Measurements from ENCODE around the gene CNTNAP1.

The CNTNAP1 gene

DNA sequence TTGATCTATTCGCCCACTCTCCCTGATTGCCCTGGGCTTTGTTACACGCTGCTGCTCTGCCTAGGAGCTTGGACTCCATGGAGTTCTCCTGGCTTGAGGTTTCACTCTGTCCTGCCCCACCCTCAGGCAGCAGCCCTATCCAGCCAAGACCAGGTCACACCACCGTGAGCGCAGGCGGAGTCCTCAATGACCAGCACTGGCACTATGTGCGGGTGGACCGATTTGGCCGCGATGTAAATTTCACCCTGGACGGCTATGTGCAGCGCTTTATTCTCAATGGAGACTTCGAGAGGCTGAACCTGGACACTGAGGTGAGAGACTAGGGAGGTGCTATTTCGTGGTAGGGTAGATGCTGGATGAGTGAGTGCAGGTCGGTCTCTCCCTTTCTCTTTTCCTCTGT, 3.5 kb downstream of the CNTNAP1 start:
- no peak for DNase-seq (ENCODE audit: low spot score)

- no peak for DNase-seq (ENCODE audit: low spot score)
Measured at GRCh38 chr17:42686520-42687128, 4.3 kb downstream of the CNTNAP1 start.

GRCh38 chr17:42687707-42688320, 5.5 kb downstream of the CNTNAP1 start:
- no peak for DNase-seq (ENCODE audit: low spot score)

DNA sequence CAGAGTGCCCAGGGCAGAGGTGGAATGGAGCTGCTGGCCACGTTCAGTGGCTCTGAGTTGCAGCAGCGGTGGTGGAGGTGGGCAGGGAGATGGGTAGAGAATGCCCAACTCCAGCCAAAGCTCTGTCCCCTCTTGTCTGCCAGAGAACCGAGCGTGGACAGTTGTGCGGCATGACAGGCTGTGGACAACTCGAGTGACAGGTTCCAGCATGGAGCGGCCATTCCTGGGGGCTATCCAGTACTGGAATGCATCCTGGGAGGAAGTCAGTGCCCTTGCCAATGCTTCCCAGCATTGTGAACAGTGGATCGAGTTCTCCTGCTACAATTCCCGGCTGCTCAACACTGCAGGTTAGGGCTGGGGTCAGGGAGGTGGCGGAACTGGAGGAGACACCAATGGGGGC, 8.3 kb downstream of the CNTNAP1 start:
- DNase-seq (ENCODE audit: low spot score), result no peak

DNA sequence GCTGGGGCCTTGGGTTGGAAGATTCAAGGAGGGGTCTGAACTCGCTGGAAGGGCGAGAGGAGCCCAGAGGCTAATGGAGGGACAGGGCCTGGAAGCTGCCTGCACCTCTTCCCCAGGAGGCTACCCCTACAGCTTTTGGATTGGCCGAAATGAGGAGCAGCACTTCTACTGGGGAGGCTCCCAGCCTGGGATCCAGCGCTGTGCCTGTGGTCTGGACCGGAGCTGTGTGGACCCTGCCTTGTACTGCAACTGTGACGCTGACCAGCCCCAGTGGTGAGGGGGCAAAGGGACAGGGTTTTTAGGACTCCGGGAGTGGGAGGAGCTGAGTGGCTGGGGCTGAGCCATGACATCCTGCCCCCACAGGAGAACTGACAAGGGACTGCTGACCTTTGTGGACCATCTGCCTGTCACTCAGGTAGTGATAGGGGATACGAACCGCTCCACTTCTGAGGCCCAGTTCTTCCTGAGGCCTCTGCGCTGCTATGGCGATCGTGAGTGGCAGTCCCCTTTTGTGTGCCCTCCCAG, 8.8 kb downstream of the CNTNAP1 start:
- no peak for DNase-seq (ENCODE audit: low spot score)

DNA sequence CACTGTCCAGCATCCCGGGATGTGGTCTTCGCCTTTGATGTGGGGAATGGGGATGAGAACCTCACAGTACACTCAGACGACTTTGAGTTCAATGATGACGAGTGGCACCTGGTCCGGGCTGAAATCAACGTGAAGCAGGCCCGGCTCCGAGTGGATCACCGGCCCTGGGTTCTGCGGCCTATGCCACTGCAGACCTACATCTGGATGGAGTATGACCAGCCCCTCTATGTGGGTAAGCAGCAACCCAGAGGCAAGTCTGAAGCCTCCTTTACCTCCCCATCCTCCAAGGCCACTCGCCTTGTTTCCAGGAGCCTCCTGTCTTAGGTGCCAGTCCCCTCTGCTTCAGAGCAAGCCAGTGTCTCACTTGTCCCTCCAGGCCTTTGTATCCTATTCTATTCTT, 10.2 kb downstream of the CNTNAP1 start:
- DNase-seq (ENCODE audit: low spot score), result no peak

DNA sequence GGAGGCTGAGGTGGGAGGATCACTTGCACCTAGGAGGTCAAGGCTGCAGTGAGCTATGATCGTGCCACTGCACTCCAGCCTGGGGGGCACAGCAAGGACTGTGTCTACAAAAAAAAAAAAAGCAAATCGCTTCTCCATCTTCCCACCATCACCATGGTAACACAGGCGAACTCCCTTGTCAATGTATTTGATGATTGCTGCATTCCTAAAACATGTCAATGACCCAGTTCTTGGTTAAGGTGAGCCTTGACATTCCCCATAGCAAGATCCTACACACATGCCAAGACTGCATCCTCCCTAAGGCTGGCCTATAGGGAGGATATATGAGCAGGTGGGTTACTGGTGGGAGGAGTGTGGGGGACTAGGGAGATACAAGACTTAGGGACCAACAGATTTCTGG, 12.2 kb downstream of the CNTNAP1 start:
- no peak for DNase-seq (ENCODE audit: low spot score)

GRCh38 chr17:42695500-42695899, 13.2 kb downstream of the CNTNAP1 start:
- no peak for DNase-seq (ENCODE audit: low spot score)

DNA sequence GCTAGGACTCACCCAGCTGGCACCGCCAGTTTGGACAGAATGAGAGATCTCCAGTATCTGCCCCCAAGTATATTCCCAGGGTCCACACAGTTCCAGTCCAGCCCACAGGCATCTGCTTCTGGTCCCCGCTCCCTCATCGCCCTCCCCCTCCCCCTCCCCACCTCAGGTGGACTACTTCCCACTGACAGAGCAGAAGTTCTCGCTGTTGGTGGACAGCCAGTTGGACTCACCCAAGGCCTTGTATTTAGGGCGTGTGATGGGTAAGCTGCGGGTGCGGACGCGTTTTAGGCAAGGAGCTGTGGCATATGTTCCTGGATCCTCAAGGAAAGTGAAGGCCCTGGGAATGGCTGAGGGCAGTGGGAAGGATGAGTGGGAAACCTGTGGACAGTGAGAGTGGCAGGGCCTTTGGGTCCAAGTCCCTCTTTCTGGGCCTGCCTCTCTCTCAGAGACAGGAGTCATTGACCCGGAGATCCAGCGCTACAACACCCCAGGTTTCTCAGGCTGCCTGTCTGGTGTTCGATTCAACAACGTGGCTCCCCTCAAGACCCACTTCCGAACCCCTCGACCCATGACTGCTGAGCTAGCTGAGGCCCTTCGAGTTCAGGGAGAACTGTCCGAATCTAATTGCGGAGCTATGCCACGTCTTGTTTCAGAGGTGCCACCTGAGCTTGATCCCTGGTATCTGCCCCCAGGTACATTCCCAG, 14.9 kb downstream of the CNTNAP1 start:
- DNase-seq (ENCODE audit: low spot score), result no peak

- no peak for DNase-seq (ENCODE audit: low spot score)
Measured at GRCh38 chr17:42698736-42699414, 16.5 kb downstream of the CNTNAP1 start.

- no peak for DNase-seq (ENCODE audit: low spot score)
Measured at GRCh38 chr17:42699415-42699740, 17.0 kb downstream of the CNTNAP1 start.

DNA sequence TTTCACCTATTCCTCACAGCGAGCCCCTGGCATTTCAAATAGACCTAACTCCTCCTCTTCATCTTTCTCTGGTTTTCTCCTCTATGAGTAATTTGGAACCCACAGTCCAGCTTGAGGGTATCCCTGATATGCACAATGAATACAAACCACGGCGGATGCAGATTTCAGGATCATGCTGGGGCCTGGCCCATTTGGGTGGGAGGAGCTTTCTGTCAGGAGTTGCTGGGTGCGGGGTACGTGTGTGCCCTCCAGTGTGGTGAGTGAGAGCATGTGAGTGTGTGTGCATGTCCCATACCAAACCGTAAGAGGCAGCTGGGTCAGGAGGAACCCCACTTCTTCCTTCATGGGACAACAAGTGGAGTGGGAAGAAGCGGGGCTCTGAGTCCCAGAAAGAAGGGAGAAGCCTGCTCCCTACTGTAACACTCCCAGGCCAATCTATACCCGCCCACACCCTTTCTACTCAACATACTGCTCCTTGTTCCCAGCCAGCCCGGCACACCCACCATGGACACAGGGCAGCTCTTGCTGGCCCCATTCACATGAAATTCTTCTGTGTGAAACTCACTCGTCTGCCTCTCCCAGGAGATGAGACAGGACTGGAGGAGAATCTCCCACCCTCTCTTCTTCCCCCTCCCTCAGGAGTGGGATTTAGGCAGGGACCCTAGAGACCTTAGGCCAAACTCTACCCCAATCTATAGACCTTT, 18.4 kb downstream of the CNTNAP1 start:
- no peak for DNase-seq (ENCODE audit: low spot score)

DNA sequence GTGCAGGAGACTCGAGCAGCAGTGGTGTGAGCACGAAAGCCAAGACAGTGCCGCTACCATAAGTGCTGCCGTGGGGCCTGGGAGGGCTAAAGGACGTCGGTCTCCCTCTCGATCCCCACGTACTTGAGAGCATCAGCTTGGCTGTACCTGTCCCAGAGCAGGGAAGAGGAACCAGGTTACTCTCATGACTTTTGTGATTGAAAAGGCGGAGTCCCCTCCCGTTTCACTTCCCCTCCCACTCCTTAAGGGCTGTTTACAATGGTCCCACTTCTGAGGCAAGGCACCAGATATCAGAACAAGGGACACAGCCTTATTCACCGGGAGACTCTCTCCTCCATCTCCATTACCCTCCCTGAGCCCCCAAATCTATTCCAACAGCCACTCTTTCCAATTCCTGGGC, 20.1 kb downstream of the CNTNAP1 start:
- no peak for DNase-seq (ENCODE audit: low spot score)

- no peak for DNase-seq (ENCODE audit: low spot score)
Measured at GRCh38 chr17:42704490-42704836, 22.1 kb downstream of the CNTNAP1 start.

- no peak for DNase-seq (ENCODE audit: low spot score)
Measured at GRCh38 chr17:42704837-42705494, 22.6 kb downstream of the CNTNAP1 start.

DNA sequence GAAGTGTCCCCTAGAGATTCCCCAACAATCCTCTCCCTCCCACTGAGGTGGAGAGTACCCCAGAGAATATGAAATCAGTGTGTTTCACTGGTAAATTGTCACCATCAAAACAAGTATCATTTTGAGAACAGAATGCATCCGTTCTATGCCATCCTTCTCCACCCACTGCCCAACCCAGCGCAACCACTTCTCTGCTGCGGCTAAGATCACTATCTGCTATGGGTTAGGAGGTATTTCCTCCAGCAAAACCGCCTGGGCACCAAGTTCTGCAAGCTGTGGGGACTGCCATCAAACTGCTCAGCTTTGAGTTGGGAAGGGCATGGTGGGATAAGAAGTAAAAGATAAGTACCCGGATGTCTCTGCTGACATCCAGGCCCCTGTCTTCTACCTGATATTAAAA, 24.4 kb downstream of the CNTNAP1 start:
- DNase-seq (ENCODE audit: low spot score), result peak; percentile 48

GRCh38 chr17:42708588-42708987, 26.3 kb downstream of the CNTNAP1 start:
- no peak for DNase-seq (ENCODE audit: low spot score)

- no peak for DNase-seq (ENCODE audit: low spot score)
Measured at GRCh38 chr17:42709561-42709960, 27.2 kb downstream of the CNTNAP1 start.

DNA sequence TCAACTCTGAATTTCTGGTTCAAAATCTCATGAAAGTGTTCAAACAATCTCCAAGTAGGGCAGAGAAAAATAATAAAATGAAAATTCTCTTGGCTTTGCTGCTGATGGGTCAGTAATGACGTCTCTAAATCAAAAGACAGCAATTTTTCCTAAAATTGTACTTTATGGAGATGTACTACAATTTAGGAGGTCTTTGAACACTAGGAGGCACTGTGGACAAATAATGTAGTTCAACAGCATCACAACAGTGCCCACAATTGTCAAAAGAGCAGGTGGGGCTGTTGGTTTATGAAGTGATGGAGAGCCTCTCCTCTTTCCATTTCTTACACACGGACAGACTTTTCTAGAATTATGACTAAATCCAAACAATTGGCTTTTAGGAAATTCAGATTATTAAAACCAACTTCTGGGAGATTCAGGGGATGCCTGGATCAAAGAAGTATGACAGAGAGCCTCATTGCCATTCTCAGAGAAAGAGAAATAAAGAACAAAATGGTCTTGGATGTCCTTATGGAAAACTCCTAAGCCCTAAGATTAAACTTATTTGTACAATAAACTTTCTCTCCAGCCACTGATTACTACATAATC, 38.8 kb downstream of the CNTNAP1 start:
- peak; percentile 63 for DNase-seq (ENCODE audit: low spot score)

- no peak for DNase-seq (ENCODE audit: low spot score)
Measured at GRCh38 chr17:42723636-42724035, 41.3 kb downstream of the CNTNAP1 start.

DNA sequence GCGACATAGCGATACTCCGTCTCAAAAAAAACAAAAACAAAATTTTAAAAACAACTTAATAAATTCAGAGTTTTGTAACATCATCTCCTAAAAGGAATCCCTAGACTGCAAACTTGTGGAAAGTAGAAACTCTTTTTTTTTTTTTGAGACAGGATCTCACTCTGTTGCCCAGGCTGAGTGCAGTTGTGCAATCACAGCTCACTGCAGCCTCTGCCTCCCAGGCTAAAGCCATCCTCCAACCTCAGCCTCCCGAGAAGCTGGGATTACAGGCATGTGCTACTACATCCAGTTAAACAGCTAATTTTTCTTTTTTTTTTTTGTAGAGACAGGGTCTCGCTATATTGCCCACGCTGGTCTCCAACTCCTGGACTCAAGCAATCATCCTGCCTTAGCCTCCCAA, 42.8 kb downstream of the CNTNAP1 start:
- no peak for DNase-seq (ENCODE audit: low spot score)

GRCh38 chr17:42740699-42741098, 58.4 kb downstream of the CNTNAP1 start:
- no peak for DNase-seq (ENCODE audit: low spot score)
